ENCODE data around the gene KCNG4. TPM values are rescaled to one million over a fixed set of nuclear protein-coding genes. Genes with fewer than 3 reads are reported as not detected.

KCNG4 gene
- total RNA-seq, 1 experiment from 2014 or later = not detected

DNA sequence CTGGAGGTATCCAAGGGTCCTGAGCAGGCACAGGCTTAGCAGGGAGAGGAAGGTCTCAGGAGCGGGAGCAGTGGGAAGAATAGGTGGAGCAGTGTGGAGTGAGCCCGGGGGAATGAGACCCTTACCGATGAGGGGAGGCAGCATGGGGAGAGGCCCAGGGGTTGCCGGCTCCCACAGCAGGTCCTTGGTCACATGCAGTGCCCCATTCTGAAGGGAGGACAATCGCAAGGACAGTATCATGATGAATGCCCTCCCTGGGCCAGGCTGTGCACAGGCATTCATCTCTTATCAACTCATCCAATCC is 56.3 kb downstream of the KCNG4 start:
- no TSS peak for BruUV-seq (replicated peaks)
- peaks cover 4% of the 10 kb centered on the region for H3K4me1 ChIP-seq (ENCODE audit: insufficient read depth, low read length, poor library complexity, severe bottlenecking)
- H3K36me3 ChIP-seq (ENCODE audit: insufficient read depth, low read length, poor library complexity, severe bottlenecking) = peaks cover 14% of the 10 kb centered on the region
- no peaks in the 10 kb centered on the region for H3K27me3 ChIP-seq (replicated peaks; ENCODE audit: insufficient read depth, low read depth, low read length, poor library complexity)
- CTCF ChIA-PET = no interaction called here
- no peaks in the 10 kb centered on the region for H3K9me3 ChIP-seq (ENCODE audit: low read depth, low read length, poor library complexity, severe bottlenecking)
- intact Hi-C loops (cut with micrococcal nuclease; ENCODE audit: unreplicated experiment) = no loop called here
- no peak overlapping the region for H3K27ac ChIP-seq (ENCODE audit: low read depth, low read length, poor library complexity, severe bottlenecking)
- H3K4me3 ChIP-seq (ENCODE audit: low read depth, low read length, poor library complexity, severe bottlenecking) = no peak overlapping the region
- TF ChIP-seq EZH2 (IDR thresholded peaks at IDR 0.05; ENCODE audit: borderline replicate concordance, low read depth, low read length, poor library complexity, severe bottlenecking) = no peak
- TF ChIP-seq, protein P1, sequence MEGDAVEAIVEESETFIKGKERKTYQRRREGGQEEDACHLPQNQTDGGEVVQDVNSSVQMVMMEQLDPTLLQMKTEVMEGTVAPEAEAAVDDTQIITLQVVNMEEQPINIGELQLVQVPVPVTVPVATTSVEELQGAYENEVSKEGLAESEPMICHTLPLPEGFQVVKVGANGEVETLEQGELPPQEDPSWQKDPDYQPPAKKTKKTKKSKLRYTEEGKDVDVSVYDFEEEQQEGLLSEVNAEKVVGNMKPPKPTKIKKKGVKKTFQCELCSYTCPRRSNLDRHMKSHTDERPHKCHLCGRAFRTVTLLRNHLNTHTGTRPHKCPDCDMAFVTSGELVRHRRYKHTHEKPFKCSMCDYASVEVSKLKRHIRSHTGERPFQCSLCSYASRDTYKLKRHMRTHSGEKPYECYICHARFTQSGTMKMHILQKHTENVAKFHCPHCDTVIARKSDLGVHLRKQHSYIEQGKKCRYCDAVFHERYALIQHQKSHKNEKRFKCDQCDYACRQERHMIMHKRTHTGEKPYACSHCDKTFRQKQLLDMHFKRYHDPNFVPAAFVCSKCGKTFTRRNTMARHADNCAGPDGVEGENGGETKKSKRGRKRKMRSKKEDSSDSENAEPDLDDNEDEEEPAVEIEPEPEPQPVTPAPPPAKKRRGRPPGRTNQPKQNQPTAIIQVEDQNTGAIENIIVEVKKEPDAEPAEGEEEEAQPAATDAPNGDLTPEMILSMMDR (conservative IDR thresholded peaks at IDR 0.05; ENCODE audit: low read depth, low read length) = no peak
- DNase-seq (ENCODE audit: low spot score) = no peak
- POLR2A ChIA-PET (ENCODE audit: low non-redundant PET) = no interaction called here

GRCh38 chr16:84182680-84183571 is 56.9 kb downstream of the KCNG4 start:
- TF ChIP-seq, protein P1 (conservative IDR thresholded peaks at IDR 0.05; ENCODE audit: low read depth, low read length) = no peak
- ChIA-PET POLR2A (ENCODE audit: low non-redundant PET) (no interaction called here), CTCF (no interaction called here)
- Histone ChIP-seq H3K27ac (ENCODE audit: low read depth, low read length, poor library complexity, severe bottlenecking) (no peak overlapping the region), H3K9me3 (ENCODE audit: low read depth, low read length, poor library complexity, severe bottlenecking) (no peaks in the 10 kb centered on the region), H3K4me1 (ENCODE audit: insufficient read depth, low read length, poor library complexity, severe bottlenecking) (peaks cover 4% of the 10 kb centered on the region), H3K27me3 (replicated peaks; ENCODE audit: insufficient read depth, low read depth, low read length, poor library complexity) (no peaks in the 10 kb centered on the region), H3K36me3 (ENCODE audit: insufficient read depth, low read length, poor library complexity, severe bottlenecking) (peaks cover 14% of the 10 kb centered on the region), H3K4me3 (ENCODE audit: low read depth, low read length, poor library complexity, severe bottlenecking) (no peak overlapping the region)
- BruUV-seq (replicated peaks) = no TSS peak
- intact Hi-C loops (cut with micrococcal nuclease; ENCODE audit: unreplicated experiment) = no loop called here
- no peak for DNase-seq (ENCODE audit: low spot score)

DNA sequence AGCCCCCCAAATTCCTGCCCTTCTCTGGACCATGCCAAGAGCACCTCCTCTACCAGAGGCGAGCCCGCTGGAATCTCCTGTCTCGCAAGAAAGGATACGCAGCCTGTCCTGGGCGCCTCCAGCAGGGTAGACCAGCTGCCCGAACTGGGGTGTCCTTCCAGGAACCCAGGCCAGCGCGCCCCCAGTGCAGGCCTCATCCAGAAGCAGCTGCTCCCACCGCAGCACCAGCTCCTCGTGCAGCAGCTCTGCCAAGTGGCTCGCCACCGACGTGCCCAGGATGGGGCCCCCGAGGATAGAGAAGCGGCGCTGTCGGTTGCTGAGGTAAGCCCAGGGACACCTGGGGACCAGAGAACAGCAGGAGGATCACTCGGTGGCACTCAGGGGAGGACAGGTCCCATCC is 57.7 kb downstream of the KCNG4 start:
- ChIA-PET CTCF (no interaction called here), POLR2A (ENCODE audit: low non-redundant PET) (no interaction called here)
- intact Hi-C loops (cut with micrococcal nuclease; ENCODE audit: unreplicated experiment) = no loop called here
- Histone ChIP-seq H3K4me3 (ENCODE audit: low read depth, low read length, poor library complexity, severe bottlenecking) (no peak overlapping the region), H3K4me1 (ENCODE audit: insufficient read depth, low read length, poor library complexity, severe bottlenecking) (peaks cover 4% of the 10 kb centered on the region), H3K27ac (ENCODE audit: low read depth, low read length, poor library complexity, severe bottlenecking) (no peak overlapping the region), H3K36me3 (ENCODE audit: insufficient read depth, low read length, poor library complexity, severe bottlenecking) (peaks cover 14% of the 10 kb centered on the region), H3K9me3 (ENCODE audit: low read depth, low read length, poor library complexity, severe bottlenecking) (no peaks in the 10 kb centered on the region), H3K27me3 (replicated peaks; ENCODE audit: insufficient read depth, low read depth, low read length, poor library complexity) (no peaks in the 10 kb centered on the region)
- no peak for DNase-seq (ENCODE audit: low spot score)
- BruUV-seq (replicated peaks) = no TSS peak
- TF ChIP-seq, protein P1 (conservative IDR thresholded peaks at IDR 0.05; ENCODE audit: low read depth, low read length) = no peak
- no peak for TF ChIP-seq EZH2 (IDR thresholded peaks at IDR 0.05; ENCODE audit: borderline replicate concordance, low read depth, low read length, poor library complexity, severe bottlenecking)
